Fibroblast of pulmonary artery (primary cell): ENCODE measurements around the gene TMEM161B.

Experiments used
- DNase-seq: peaks from one replicate; pipeline ENCODE4 v3.0.0-alpha.2; 2010; ENCODE audit warnings: low read depth
- H3K4me3 ChIP-seq: replicated peaks from 2 replicates; pipeline ENCODE4 v1.5.1; 2011; ENCODE audit warnings: low read depth, mild to moderate bottlenecking, control low read depth, low read length, moderate library complexity
- TF ChIP-seq, protein P1 (sequence below): IDR thresholded peaks from 2 replicates; pipeline ENCODE4 v1.5.1; 2011; ENCODE audit warnings: mild to moderate bottlenecking, control low read depth, low read length, inconsistent platforms; ENCODE audit errors: missing control alignments

TMEM161B gene

DNA sequence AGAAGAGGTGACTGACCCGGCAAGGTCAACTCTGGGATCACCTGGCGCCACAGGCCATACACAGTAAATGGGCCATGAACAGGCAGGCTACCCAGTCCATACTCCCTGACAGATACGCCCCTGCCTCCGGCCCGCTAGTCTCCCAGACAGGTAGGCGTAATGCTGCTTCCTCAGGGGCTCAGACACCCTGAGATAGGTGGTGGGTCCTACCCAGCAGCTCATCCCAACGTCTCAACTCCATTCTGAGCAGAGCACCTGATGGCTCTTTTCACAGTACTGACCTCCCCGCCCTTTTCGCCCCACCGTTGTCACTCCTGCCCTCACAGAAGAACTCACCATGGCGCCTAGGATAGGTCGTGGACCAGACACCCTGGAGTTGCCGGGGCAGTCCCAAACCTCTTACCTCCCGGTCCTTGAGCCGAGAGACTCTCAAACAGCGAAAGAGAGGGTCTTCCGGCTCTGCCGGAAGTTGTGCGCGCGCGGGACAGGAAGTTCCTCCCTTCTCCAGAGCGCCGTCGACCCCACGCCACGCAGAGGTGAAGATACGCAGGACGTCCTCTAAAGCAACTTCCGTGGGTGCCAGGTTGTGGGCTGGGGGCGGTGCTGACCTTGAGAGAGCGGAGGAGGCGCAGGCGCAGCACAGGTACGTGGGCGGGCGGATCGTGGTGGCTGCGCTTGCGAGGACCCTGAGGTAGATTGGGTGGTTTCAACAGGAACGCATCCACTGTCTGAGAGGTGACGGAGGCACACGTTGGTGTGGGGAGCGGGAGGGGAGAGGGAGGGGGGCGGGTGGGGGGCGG lies at the start of gene TMEM161B:
Gene TMEM161B (minus strand): TSS at position 461 of the 800 bp plus-strand sequence. CDS start 122 bp downstream, at position 339.
- TF ChIP-seq, protein P1, sequence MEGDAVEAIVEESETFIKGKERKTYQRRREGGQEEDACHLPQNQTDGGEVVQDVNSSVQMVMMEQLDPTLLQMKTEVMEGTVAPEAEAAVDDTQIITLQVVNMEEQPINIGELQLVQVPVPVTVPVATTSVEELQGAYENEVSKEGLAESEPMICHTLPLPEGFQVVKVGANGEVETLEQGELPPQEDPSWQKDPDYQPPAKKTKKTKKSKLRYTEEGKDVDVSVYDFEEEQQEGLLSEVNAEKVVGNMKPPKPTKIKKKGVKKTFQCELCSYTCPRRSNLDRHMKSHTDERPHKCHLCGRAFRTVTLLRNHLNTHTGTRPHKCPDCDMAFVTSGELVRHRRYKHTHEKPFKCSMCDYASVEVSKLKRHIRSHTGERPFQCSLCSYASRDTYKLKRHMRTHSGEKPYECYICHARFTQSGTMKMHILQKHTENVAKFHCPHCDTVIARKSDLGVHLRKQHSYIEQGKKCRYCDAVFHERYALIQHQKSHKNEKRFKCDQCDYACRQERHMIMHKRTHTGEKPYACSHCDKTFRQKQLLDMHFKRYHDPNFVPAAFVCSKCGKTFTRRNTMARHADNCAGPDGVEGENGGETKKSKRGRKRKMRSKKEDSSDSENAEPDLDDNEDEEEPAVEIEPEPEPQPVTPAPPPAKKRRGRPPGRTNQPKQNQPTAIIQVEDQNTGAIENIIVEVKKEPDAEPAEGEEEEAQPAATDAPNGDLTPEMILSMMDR = no peak
- peak within 1 kb of the TSS; percentile 99 for H3K4me3 ChIP-seq
- DNase-seq = peak; percentile 91

DNA sequence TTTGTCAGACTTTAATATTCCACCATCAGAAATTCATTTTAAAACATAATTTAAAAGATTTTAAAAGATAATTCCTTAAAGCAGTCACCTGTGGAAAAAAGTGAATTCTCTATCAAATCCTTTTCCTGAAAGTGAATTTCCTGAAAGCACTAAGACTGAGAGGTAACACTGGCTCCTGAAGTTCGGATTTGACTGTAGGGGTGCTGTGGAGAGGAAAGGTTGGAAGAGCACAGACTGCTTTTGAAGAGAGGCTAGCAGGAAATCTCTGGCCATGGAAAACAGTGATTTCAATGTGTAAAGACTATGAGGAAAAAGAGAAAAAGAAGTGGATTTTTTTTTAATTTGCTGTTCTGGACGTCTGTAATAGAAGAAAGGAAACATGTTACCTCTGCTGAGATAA lies 35.7 kb upstream of the TMEM161B start:
- TF ChIP-seq, protein P1 = no peak
- no peak for DNase-seq
- no peak overlapping the region for H3K4me3 ChIP-seq

DNA sequence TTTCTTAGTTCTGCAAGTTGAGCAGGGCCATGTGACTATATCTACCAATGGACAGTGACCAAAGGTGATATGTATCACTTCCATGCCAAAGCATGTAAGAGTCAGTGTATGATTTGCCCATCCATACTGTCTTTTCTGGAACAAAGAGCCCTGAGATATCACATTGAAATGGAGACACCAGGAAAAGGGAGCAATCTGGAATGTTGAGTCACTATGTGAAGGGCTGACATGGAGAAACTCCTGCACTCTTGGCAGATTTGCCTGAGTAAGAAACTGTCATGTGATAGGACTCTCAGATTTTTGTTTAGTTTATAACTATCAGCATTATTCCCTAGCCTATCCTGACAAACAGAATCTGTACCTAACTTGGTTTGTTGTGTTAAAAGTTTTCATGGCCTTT lies 29.8 kb upstream of the TMEM161B start:
- TF ChIP-seq, protein P1 = no peak
- H3K4me3 ChIP-seq = no peak overlapping the region
- peak; percentile 42 for DNase-seq

DNA sequence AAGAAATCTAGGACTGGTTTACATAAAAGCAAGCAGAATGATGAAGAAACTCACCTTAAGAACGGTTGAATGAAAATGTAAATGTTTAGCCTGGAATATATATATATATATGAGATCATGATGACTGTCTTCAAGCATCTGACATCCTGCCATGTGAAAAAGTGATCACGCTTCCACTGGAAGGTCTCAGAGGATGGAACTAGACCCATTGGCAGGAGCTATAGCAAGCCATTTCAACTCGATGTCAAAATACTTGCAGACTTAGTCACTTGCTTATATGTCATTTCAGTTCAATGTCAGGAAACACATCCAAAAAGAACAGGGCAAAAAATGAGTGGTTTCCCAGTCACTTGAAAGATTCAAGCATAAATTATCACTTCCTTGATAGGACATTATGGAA lies 22.2 kb upstream of the TMEM161B start:
- TF ChIP-seq, protein P1 = no peak
- DNase-seq = peak; percentile 10
- no peak overlapping the region for H3K4me3 ChIP-seq

DNA sequence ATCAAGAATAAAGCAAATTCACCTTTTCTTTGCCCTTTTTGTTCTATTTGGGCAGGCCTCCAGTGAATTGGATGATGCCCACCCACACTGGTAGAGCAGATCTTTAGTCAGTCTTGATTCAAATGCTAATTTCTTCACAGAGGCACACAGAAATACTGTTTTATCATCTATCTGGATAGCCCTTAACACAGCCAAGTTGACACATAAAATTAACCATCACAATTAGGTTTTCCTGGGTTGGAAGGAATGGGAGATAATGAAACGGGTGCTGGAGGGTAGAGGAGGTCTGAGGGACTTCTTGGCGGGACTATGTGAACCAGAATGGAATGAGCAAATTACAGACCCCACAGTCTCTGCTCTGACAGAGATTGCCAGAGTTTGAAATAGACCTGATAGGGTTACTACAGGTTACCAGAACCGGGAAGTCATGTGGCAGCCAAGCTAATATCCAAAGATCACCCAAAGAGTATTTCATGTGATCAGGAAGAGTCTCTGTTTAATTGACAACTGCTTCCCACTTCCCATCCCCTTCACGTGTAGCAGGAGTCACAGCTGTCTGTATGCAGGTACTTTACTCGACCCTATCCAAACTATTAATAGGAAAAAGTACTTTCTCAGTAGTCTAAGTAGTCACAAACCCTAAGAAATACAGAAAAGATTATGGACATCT lies 20.0 kb upstream of the TMEM161B start:
- TF ChIP-seq, protein P1 = no peak
- H3K4me3 ChIP-seq = no peak overlapping the region
- no peak for DNase-seq

DNA sequence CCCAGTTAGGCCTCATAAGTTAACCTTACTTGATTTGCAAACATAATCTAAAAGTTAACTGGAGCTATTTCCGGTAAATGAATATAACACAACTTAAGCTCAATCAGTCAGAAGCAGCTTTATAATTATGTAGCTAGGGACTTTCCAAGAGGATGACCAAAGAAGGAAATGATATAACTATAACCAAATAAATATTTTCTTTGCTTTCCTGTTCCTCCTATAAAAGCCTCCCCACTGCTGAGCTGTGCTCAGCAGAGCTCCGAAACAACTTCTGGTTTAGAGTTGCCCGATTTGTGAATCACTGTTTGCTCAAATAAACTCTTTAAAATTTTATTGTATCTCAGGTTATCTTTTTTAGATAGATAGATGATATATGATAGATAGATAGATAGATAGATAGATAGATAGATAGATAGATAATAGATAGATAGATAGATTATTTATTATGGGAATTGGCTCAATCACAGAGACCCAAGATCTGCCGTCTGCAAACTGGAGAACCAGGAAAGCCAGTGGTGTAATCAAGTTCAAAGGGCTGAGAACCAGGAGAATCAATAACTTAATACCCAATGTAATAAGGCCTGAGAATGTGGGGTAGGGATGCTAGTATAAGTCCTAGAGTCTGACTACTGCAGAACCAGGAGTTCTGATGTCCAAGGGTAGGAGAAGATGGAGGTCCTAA lies 19.3 kb upstream of the TMEM161B start:
- DNase-seq = no peak

More for the DNA sequence above, 19.3 kb upstream of the TMEM161B start:
- TF ChIP-seq, protein P1 = no peak
- H3K4me3 ChIP-seq = no peak overlapping the region
